Type B pancreatic cell (in vitro differentiated cells): ENCODE measurements around the gene TSHZ1. TPM values are rescaled to one million over a fixed set of nuclear protein-coding genes. Genes with fewer than 3 reads are reported as not detected.
A peak's percentile ranks its signal among the peaks of the same experiment; 100 is the strongest.

Experiments used
- DNase-seq: peaks from one replicate; pipeline ENCODE4 v3.0.0; 2021; ENCODE audit warnings: mixed read lengths; ENCODE audit not compliant: unreplicated experiment; ENCODE audit errors: extremely low spot score
- H3K27ac Mint-ChIP-seq: 2 replicates; pipeline ENCODE4 v1.8.0; 2021; ENCODE audit warnings: mild to moderate bottlenecking, mixed read lengths
- H3K27me3 Mint-ChIP-seq: 2 replicates; pipeline ENCODE4 v1.8.0; 2021; ENCODE audit warnings: mixed read lengths
- H3K36me3 Mint-ChIP-seq: 2 replicates; pipeline ENCODE4 v1.8.0; 2021; ENCODE audit warnings: mixed read lengths
- H3K4me1 Mint-ChIP-seq: one replicate; pipeline ENCODE4 v1.8.0; 2021; ENCODE audit warnings: mixed read lengths; ENCODE audit not compliant: unreplicated experiment
- H3K4me3 Mint-ChIP-seq: 2 replicates; pipeline ENCODE4 v1.8.0; 2021; ENCODE audit warnings: mild to moderate bottlenecking, mixed read lengths
- H3K9me3 Mint-ChIP-seq: 2 replicates; pipeline ENCODE4 v1.8.0; 2021; ENCODE audit warnings: mixed read lengths
- total RNA-seq: library from RNA; stranded (reverse); gene quantifications from 2 replicates; pipeline ENCODE4 v1.2.1, GENCODE V29; 2021; ENCODE audit warnings: low replicate concordance
- TF ChIP-seq, protein P1 (sequence below): fragments of 200-600 bp; sonication (generic); conservative IDR thresholded peaks from 2 replicates; pipeline ENCODE4 v1.5.0; 2021; ENCODE audit warnings: antibody characterized with exemption, mild to moderate bottlenecking

The TSHZ1 gene
- total RNA-seq, 1 donor from 2014 or later: 79.9 TPM

DNA sequence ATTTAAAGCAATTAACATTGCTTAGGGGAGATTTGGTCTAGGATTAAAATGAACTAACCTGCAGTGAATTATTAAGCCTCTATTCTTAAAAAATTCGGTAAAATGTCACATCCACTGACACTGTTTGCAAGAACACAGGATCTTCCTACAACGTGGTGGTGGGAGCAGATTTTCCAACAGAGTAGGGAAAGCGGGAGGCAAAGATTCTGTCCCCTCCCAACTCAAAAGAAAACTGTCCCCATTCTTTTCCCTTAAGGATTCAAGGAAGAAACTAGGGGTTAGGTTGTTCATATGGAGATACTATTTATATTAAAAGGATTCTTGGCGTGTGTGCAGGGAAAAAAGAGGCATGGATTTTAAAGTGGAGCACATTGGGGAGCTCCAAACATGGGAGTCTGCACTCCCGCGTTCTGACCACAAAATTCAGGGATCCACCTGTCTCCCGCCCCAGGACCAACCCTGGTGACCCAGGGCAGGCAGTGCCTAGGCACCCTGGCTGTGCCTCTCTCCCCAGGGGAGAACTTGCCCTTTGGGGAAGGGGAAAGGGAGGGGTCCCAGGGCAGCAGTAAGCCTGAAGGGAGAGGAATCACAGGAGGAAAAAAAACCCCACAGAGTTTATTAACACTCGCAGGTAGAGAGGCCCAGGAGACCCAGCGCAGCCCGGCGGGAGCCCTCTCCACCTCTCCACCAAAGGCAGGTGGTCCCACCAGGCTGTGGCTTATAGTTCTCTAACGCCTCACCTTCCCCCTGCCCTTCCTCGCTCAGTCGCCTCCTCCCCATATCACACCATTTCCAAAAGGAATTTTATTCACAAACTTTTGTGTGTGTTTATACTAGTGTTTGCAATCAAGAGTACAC is 3.9 kb upstream of the TSHZ1 start:
- DNase-seq: no peak
- Mint-ChIP-seq H3K4me3 (peak overlapping the region; percentile 98), H3K9me3 (no peaks in the 10 kb centered on the region), H3K27ac (peak overlapping the region; percentile 91), H3K36me3 (peaks cover 26% of the 10 kb centered on the region), H3K4me1 (peaks cover 45% of the 10 kb centered on the region), H3K27me3 (peaks cover 46% of the 10 kb centered on the region)
- TF ChIP-seq, protein P1, sequence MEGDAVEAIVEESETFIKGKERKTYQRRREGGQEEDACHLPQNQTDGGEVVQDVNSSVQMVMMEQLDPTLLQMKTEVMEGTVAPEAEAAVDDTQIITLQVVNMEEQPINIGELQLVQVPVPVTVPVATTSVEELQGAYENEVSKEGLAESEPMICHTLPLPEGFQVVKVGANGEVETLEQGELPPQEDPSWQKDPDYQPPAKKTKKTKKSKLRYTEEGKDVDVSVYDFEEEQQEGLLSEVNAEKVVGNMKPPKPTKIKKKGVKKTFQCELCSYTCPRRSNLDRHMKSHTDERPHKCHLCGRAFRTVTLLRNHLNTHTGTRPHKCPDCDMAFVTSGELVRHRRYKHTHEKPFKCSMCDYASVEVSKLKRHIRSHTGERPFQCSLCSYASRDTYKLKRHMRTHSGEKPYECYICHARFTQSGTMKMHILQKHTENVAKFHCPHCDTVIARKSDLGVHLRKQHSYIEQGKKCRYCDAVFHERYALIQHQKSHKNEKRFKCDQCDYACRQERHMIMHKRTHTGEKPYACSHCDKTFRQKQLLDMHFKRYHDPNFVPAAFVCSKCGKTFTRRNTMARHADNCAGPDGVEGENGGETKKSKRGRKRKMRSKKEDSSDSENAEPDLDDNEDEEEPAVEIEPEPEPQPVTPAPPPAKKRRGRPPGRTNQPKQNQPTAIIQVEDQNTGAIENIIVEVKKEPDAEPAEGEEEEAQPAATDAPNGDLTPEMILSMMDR: no peak

DNA sequence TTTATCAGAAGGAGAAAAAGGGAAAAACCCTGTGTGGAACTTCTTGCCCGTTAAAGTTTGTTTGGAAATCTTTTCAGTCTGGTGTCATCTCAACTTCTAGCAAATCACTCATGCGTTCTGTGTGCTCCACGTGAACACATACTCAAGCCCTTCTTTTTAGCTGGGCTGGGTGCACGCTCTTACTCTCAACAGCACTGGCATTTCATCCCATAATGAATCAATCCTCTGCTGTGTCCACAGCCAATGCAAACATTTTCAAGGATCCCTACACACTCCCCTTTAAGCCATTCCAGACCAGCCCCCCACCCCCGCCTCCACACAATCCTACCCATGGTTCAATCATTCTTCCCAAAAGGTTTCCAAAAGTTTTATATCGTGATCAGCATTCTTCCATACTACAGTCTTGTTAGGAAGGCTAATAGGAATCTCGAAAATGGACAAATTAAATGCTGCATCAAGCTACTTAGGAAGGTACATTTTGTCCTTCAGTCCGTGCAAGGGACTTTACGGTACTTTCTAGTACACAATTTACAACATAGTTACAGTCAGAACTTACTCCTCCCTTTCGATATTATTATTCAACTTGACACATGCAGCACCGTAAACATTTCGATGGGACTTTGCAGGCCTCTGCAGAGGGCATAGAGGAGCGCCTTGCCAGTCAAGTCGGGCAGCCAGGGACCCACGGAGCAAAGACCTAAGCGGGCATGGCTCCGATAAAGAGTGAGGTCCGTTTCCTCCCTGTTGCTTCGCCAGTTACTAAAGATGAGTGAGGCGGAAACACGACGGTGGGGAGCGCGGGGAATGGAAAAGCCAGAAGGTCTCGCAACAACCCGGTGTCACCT is 3.1 kb upstream of the TSHZ1 start:
- Mint-ChIP-seq H3K4me3 (peak overlapping the region; percentile 98), H3K27ac (peak overlapping the region; percentile 91), H3K9me3 (no peaks in the 10 kb centered on the region), H3K27me3 (peaks cover 47% of the 10 kb centered on the region), H3K36me3 (peaks cover 24% of the 10 kb centered on the region), H3K4me1 (peaks cover 38% of the 10 kb centered on the region)
- DNase-seq: no peak
- TF ChIP-seq, protein P1: no peak

GRCh38 chr18:75208155-75208835 is 2.3 kb upstream of the TSHZ1 start:
- peak overlapping the region; percentile 98 for H3K4me3 Mint-ChIP-seq
- H3K36me3 Mint-ChIP-seq: peaks cover 25% of the 10 kb centered on the region
- H3K9me3 Mint-ChIP-seq: no peaks in the 10 kb centered on the region
- H3K27me3 Mint-ChIP-seq: peaks cover 42% of the 10 kb centered on the region
- no peak for DNase-seq
- H3K4me1 Mint-ChIP-seq: peaks cover 31% of the 10 kb centered on the region
- TF ChIP-seq, protein P1: peak; percentile 19
- H3K27ac Mint-ChIP-seq: peak overlapping the region; percentile 91

DNA sequence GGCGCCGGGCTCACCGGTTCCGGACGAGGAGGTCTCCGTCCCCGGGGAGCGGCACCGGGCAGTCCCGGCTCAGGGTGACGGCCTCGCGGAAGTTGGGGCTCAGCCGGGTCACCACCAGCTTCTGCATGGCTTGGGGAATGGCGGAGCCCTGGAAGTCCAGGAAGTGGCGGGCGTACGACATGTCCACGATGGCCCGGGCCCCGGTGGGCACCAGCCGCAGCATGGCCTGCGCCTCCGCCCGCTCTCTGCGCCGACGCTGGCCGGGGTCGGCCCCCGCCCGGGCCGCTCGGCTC is 1.8 kb upstream of the TSHZ1 start:
- no peak for DNase-seq
- Mint-ChIP-seq H3K4me1 (peaks cover 28% of the 10 kb centered on the region), H3K9me3 (no peaks in the 10 kb centered on the region), H3K27me3 (peaks cover 39% of the 10 kb centered on the region), H3K36me3 (peaks cover 25% of the 10 kb centered on the region), H3K4me3 (peak overlapping the region; percentile 98), H3K27ac (no peak overlapping the region)
- TF ChIP-seq, protein P1: no peak

DNA sequence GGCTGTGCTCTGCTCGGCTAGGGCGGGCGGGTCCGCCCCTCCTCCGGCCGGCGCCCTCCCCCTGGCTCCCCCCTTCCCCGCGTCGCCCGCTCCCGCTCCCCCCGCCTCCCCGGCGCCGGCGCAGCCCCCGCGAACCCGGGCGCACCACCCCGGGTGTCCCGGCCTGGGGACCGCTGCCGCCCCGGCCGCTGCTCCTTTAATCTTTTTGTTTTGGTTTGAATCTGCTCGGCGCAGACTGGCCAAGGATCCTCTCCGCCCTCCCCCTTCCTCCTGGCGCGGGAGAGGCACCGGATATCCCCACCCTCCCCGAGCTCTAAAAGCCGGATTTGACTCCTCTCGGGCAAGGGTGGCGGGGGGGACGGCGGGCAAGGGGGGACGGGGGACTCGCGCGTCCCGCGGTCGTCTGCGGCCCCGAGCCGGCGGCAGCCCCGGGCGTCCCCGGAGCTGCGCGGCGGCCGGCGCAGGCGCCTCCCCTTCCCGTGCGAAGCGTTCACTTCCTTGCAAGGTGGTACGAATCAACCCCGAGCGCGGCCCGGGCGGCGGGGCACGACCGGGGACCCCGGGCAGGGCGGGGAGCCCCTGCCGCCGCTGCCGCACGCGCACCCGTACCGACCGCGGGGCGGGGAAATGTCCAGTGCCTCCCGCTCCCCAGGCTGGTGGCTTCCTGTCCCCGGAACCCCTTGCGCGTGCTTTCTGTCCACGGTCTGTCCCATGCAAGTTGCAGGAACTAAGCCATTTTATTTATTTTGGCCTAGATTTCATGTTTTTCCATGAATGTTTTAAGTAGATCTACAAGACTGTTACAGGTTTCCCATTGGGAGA is 1.3 kb upstream of the TSHZ1 start, which contains the start of gene PTGR3:
Gene PTGR3 (minus strand): TSS at position 11 of the 822 bp plus-strand sequence. CDS start 81 bp downstream, outside the sequence.
- Mint-ChIP-seq H3K4me1 (peaks cover 33% of the 10 kb centered on the region), H3K9me3 (no peaks in the 10 kb centered on the region), H3K27me3 (peaks cover 39% of the 10 kb centered on the region), H3K4me3 (peak within 1 kb of the TSS; percentile 98), H3K36me3 (peaks cover 25% of the 10 kb centered on the region), H3K27ac (peak within 1 kb of the TSS; percentile 91)
- peak; percentile 85 for DNase-seq
- TF ChIP-seq, protein P1: no peak
